NCI-H2196 treated with DMSO at 0.1 percent for 48 hours (cell line): ENCODE results near the gene ZNF90.
"Not testable (repeated sequence)": the region's sequence is repeated elsewhere in the genome, so short reads cannot be mapped to it uniquely, and the experiment has no call there.

Source experiments
- DNase-seq: peaks from one replicate; lab custom pipeline; 2025; ENCODE audit not compliant: unreplicated experiment; lab: John Stamatoyannopoulos, UW

The ZNF90 gene

DNA sequence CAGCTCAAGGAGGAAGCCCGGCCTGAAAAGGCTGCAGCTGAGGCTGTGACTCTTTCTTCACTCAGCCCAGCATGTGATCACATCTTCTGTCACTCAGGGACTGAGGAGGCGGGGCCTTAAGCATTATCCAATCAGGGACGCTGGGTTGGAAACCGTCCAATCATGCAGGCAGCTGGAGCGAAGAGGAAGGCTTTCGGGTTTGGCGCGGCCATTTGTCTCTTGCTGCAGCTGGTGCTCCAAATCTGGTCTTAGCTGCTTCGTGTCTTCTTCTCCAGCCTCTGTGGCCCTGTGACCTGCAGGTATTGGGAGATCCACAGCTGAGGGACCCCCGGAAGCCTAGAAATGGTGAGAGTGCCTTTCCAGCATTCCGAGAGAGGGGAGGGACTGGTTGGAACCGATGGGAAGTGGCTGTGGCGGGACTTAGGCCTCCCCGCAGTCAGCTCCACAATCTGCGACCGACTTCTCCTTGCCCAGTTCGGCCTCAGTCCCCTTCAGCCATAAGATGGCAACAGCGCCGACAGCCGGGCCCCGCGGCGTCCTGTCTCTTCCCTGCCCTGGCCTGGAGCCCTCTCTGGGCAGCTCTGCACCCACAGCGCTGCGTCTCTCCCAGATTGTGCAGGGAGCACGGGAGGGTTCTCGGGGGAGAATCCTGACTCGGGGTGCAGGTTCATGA is at the start of gene ZNF90:
ZNF90 (plus strand) TSS at position 210 of the 673 bp plus-strand sequence; CDS start at position 343, 133 bp downstream.
- no peak for DNase-seq

- no peak for DNase-seq
Observed at GRCh38 chr19:20028611-20029010, 49.2 kb upstream of the ZNF90 start.

- DNase-seq: no peak
Observed at GRCh38 chr19:20035935-20036334, 41.9 kb upstream of the ZNF90 start.

DNA sequence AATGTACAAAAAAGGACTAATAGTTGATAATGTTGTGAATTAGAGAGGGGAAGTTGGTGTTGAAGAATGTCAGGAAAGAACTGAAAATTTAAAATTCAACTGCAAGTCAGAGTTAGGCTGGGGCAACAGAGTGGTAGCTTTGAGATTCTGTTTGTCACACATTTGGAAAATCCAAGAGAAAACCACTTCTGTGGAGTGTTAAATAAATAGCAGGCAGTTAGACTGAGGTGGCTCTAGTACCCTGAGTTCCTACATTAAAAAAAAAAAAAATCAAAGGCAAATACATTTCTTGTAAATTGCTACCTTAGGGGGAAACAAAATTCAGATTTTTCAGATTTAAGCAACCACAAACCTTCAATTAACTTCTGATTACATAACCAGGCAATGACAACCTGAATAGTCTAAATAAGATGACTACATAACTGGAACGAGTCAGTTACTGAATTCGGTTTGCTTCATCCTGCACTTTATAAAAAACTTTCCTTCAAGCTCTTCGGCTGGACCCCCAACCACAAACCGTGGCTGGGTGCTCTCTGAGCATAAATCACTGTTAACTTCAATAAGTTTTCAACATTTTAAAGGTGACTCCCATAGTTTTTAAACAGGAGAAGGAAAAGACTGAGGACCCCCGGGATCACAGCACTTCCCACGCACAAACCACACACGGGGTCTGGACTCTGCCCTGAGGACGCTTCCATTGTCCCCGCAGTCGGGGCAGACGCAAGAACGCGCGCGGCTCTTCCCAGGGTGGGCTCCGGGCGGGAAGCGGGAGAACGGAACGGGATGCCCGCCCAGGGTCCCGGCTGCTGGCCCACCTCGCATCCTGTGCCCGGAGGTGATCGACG is 39.2 kb upstream of the ZNF90 start:
- DNase-seq: no peak

- DNase-seq: peak; percentile 92
Observed at GRCh38 chr19:20039203-20039723, 38.5 kb upstream of the ZNF90 start, which contains the start of gene ZNF682. TSS of gene ZNF682 (minus strand) at chr19:20039505. CDS start at chr19:20039345, 160 bp downstream.

DNA sequence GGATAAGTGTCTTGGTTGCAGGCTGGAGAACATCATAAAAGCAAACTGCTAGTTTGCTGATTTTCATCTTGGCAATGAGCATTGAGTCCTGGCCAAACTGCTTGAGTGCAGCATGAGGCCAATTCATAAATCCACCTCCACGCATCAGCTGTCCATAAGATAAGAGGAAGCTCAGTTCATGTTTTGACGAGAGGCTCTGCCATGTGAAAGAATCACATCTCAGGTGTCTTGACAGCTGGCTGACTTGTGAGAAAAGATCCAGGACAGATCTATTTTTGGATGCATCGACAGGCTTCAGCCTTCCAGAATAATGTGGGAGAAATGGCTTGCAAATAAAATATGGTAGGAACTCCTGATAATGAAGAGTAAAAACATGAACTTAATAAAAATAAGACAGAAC is 33.1 kb upstream of the ZNF90 start:
- DNase-seq: no peak

- DNase-seq: not testable (repeated sequence)
Observed at GRCh38 chr19:20045742-20046141, 32.1 kb upstream of the ZNF90 start.

- DNase-seq: peak; percentile 87
Observed at GRCh38 chr19:20051841-20052768, 25.7 kb upstream of the ZNF90 start.

- not testable (repeated sequence) for DNase-seq
Observed at GRCh38 chr19:20058738-20059137, 19.1 kb upstream of the ZNF90 start.

- no peak for DNase-seq
Observed at GRCh38 chr19:20060282-20060681, 17.5 kb upstream of the ZNF90 start.

GRCh38 chr19:20066861-20067260 is 10.9 kb upstream of the ZNF90 start:
- no peak for DNase-seq

DNA sequence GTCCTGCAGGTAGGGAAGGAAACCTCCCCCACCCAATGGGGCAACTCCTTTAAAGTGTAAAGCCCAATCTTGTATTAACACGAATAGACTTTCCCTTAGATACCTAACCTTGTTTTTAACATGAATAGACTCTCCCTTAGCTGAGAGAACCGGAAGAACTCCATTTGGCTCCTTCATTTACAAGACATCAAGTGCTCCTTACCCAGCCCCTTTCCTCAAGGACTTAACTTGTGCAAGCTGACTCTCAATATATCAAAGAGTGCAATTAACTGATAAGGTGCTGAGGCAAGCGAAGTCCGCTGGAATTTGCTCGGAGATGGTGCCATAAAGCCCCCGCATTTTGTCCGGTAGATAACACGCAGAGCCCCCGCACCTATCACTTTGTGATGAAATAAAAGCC is 9.9 kb upstream of the ZNF90 start:
- no peak for DNase-seq

- not testable (repeated sequence) for DNase-seq
Observed at GRCh38 chr19:20068559-20068958, 9.2 kb upstream of the ZNF90 start.

DNA sequence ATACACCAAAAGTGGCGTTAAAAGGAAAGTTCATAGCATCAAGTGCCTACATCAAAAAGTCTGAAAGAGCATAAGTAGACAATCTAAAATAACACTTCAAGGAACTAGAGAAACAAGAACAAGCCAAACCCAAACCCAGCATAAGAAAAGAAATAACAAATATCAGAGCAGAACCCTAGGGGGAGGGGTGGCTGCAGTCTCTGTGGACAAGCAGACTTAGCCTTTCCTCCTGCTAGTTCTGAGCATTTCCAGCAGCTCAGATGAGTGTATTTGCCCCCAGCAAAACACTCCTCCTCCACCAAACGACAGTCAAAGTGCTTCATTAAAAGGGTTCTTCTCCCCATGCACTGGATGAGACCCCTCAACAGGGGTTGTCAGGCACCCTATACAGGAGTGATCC is 7.1 kb upstream of the ZNF90 start:
- DNase-seq: no peak

DNA sequence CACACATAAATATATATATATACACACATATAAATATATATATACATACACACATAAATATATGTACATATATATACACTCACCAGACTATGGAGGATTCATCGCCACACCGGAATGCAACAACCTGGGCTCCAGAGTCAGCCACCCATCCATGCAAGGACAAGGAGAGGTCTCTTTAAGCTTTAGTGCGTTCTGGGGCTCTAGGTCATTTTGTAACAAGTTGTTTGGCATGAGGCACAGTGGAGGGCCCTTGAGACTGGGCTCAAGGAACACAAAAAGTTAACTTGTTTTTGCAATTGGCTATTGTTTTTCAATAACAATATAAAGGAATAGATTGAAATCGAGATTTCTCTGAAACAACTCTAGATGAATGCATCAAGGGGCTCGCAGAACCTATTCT is 4.9 kb upstream of the ZNF90 start:
- no peak for DNase-seq

GRCh38 chr19:20078581-20079031 is 806 bp downstream of the ZNF90 start:
- DNase-seq: no peak

DNA sequence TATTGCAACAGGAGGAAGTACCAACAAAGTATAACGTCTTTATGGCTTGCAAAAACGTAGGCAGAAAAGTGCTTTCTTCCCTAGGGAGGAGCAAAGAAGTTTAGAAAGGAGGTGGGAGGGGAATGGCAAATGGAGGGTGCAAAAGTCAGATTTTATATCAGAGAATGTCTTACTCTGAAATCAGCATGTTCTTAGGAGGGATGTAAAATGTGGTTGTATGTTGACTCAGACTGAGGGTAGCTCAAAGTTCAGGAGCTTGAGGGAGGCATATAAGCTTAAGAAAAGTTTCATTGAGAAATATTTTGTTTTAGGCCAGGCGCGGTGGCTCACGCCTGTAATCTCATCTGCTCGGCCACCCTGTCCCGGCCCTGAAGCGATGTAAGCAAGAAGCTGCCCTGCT is 1.7 kb downstream of the ZNF90 start:
- DNase-seq: no peak

- DNase-seq: no peak
Observed at GRCh38 chr19:20080656-20081055, 2.9 kb downstream of the ZNF90 start.

DNA sequence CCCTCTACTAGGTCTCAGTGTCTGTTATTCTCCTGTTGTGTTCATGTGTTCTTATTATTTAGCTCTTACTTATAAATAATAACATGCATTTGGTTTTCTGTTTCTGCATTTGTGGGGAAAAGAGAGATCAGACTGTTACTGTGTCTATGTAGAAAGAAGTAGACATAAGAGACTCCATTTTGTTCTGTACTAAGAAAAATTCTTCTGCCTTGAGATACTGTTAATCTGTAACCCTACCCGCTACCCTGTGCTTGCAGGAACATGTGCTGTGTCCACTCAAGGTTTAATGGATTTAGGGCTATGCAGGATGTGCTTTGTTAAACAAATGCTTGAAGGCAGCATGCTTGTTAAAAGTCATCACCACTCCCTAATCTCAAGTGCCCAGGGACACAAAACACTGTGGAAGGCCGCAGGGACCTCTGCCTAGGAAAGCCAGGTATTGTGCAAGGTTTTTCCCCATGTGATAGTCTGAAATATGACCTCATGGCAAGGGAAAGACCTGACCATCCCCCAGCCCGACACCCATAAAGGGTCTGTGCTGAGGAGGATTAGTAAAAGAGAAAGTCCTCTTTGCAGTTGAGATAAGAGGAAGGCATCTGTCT is 4.5 kb downstream of the ZNF90 start:
- DNase-seq: not testable (repeated sequence)

GRCh38 chr19:20082876-20083275 is 5.1 kb downstream of the ZNF90 start:
- DNase-seq: not testable (repeated sequence)
